ENCODE measurements around the gene A4GNT. TPM values are rescaled to one million over a fixed set of nuclear protein-coding genes. Genes with fewer than 3 reads are reported as not detected.
A peak's percentile ranks its signal among the peaks of the same experiment; 100 is the strongest.

Gene A4GNT
- total RNA-seq, 4 donors from 2014 or later: not detected

DNA sequence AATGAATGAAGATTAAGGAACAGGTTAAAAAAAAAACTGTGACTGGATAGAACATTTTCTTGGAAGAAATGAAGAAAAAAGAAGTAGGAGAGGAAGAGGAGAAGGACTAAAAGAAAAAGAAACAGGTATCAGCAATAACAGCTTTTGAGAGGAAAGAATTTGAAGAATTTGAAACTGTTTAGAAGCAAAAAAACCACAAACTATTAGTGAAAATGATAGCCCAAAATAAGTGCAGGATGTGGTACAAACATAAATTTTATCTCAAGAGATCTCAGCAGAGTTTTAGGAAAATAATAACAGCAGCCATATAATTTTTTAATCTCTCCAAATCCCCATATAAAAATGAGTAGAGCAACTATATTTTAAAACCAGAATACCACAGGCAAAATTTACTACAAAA, 8.8 kb upstream of the A4GNT start:
- intact Hi-C loops (cut with DNase I; ENCODE audit: low total_unique reads): no loop called here
- no peak for DNase-seq
- H3K4me1 ChIP-seq: no peaks in the 10 kb centered on the region
- H3K27me3 ChIP-seq: no peaks in the 10 kb centered on the region
- H3K4me3 ChIP-seq: no peak overlapping the region
- TF ChIP-seq, protein P1, sequence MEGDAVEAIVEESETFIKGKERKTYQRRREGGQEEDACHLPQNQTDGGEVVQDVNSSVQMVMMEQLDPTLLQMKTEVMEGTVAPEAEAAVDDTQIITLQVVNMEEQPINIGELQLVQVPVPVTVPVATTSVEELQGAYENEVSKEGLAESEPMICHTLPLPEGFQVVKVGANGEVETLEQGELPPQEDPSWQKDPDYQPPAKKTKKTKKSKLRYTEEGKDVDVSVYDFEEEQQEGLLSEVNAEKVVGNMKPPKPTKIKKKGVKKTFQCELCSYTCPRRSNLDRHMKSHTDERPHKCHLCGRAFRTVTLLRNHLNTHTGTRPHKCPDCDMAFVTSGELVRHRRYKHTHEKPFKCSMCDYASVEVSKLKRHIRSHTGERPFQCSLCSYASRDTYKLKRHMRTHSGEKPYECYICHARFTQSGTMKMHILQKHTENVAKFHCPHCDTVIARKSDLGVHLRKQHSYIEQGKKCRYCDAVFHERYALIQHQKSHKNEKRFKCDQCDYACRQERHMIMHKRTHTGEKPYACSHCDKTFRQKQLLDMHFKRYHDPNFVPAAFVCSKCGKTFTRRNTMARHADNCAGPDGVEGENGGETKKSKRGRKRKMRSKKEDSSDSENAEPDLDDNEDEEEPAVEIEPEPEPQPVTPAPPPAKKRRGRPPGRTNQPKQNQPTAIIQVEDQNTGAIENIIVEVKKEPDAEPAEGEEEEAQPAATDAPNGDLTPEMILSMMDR (IDR thresholded peaks at IDR 0.05): no peak
- no peak for TF ChIP-seq POLR2A (IDR thresholded peaks at IDR 0.05)
- TF ChIP-seq EP300 (IDR thresholded peaks at IDR 0.05; ENCODE audit: low read depth): no peak
- no peak for TF ChIP-seq POLR2AphosphoS5 (IDR thresholded peaks at IDR 0.05)
- no peaks in the 10 kb centered on the region for H3K36me3 ChIP-seq
- H3K9me3 ChIP-seq: no peaks in the 10 kb centered on the region
- in situ Hi-C loops (cut with MboI; ENCODE audit: low pct_ligation_motif_present in 1 of 4, low pct_unique_long_range_greater_than_20kb in 1 of 4, low sequenced_read_pairs in 3 of 4): no loop called here
- H3K27ac ChIP-seq: no peak overlapping the region

DNA sequence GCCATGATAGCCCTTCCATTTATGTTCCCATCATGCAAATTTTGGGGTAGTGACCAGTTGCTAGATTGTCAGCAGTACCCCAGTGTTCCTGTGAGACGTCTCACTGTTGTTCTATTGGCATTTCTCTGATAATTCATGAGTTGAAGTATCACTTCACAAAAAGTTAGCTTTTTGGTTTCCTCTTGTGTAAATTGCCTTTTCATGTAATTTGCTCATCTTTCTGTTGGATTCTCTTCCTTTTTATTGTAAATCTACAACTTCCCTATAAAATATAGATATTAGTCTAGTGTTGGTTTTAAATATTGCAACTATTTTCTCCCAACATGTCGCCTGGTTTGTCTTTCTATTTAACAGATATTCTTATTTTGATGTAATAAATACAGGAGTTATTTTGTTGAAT, 7.5 kb upstream of the A4GNT start:
- Histone ChIP-seq H3K4me1 (no peaks in the 10 kb centered on the region), H3K27ac (no peak overlapping the region), H3K36me3 (no peaks in the 10 kb centered on the region), H3K27me3 (no peaks in the 10 kb centered on the region), H3K4me3 (no peak overlapping the region), H3K9me3 (no peaks in the 10 kb centered on the region)
- intact Hi-C loops (cut with DNase I; ENCODE audit: low total_unique reads): no loop called here
- TF ChIP-seq, protein P1 (IDR thresholded peaks at IDR 0.05): no peak
- TF ChIP-seq POLR2AphosphoS5 (IDR thresholded peaks at IDR 0.05) (no peak), EP300 (IDR thresholded peaks at IDR 0.05; ENCODE audit: low read depth) (no peak), POLR2A (IDR thresholded peaks at IDR 0.05) (no peak)
- DNase-seq: no peak
- in situ Hi-C loops (cut with MboI; ENCODE audit: low pct_ligation_motif_present in 1 of 4, low pct_unique_long_range_greater_than_20kb in 1 of 4, low sequenced_read_pairs in 3 of 4): no loop called here
- WGBS, 2 donors (ENCODE audit: low coverage in 1 of 2): 33 to 44% methylated on average over 2 of the region's 2 CpGs

DNA sequence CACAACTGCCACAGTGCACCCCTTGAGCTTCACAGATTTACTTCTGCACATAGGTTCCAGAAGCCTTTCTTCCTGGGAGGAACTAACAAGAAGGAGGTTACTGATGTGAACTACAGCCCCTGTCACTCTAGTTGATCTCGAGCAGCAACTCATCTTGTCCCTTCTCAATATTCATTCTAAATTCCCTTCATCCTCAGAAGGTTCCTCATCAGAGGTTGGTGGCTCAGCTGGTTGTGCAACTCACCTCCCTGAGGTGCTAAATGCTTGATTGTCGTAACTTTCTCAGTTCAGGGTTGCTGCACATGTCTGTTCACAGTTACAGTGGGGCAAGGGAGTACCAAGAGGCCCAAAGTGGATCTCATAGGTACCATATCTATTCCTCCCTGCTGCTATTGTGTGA, 5.7 kb upstream of the A4GNT start:
- in situ Hi-C loops (cut with MboI; ENCODE audit: low pct_ligation_motif_present in 1 of 4, low pct_unique_long_range_greater_than_20kb in 1 of 4, low sequenced_read_pairs in 3 of 4) (no loop called here), intact Hi-C loops (cut with DNase I; ENCODE audit: low total_unique reads) (no loop called here)
- Histone ChIP-seq H3K36me3 (no peaks in the 10 kb centered on the region), H3K4me3 (no peak overlapping the region), H3K9me3 (no peaks in the 10 kb centered on the region), H3K4me1 (no peaks in the 10 kb centered on the region), H3K27me3 (no peaks in the 10 kb centered on the region), H3K27ac (no peak overlapping the region)
- no peak for DNase-seq
- 62 to 88% methylated on average over 2 of the region's 2 CpGs for WGBS, 2 donors (ENCODE audit: low coverage in 1 of 2)
- TF ChIP-seq POLR2A (IDR thresholded peaks at IDR 0.05): no peak
- TF ChIP-seq, protein P1 (IDR thresholded peaks at IDR 0.05): no peak
- TF ChIP-seq EP300 (IDR thresholded peaks at IDR 0.05; ENCODE audit: low read depth): no peak
- no peak for TF ChIP-seq POLR2AphosphoS5 (IDR thresholded peaks at IDR 0.05)

DNA sequence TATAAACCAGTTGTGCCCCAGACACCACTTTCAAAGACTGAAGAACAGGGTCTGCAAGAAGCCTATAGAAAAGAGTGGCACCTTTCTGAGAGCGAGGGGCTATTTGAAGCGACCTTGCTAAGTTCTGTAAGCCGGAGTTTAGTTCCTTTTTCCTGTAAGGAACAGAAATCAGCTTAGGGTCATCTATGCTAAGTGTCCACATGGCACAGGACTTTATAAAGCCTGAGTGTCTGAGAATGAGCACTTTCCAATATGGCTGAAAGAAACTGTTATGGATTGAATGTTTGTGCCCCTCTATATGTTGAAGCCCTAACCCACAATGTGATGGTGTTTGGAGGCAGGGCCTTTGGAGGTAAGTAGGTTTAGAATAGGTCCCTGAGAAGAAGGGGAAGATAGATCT, 4.0 kb upstream of the A4GNT start:
- no peak for DNase-seq
- H3K27ac ChIP-seq: peak overlapping the region in 1 of 4 donors; percentile 38

More for the DNA sequence above, 4.0 kb upstream of the A4GNT start:
- 82% methylated on average over 3 of the region's 3 CpGs; no CpG with 5 or more reads in 1 of the 2 donors for WGBS, 2 donors (ENCODE audit: low coverage in 1 of 2)
- Histone ChIP-seq H3K9me3 (no peaks in the 10 kb centered on the region), H3K4me3 (no peak overlapping the region), H3K4me1 (no peaks in the 10 kb centered on the region), H3K27me3 (no peaks in the 10 kb centered on the region), H3K36me3 (no peaks in the 10 kb centered on the region)
- in situ Hi-C loops (cut with MboI; ENCODE audit: low pct_ligation_motif_present in 1 of 4, low pct_unique_long_range_greater_than_20kb in 1 of 4, low sequenced_read_pairs in 3 of 4) (no loop called here), intact Hi-C loops (cut with DNase I; ENCODE audit: low total_unique reads) (no loop called here)
- no peak for TF ChIP-seq POLR2AphosphoS5 (IDR thresholded peaks at IDR 0.05)
- no peak for TF ChIP-seq EP300 (IDR thresholded peaks at IDR 0.05; ENCODE audit: low read depth)
- TF ChIP-seq, protein P1 (IDR thresholded peaks at IDR 0.05): no peak
- no peak for TF ChIP-seq POLR2A (IDR thresholded peaks at IDR 0.05)
